Activated CD8-positive, alpha-beta T cell treated with anti-CD3 and anti-CD28 coated beads for 36 hours (primary cell): Measurements from ENCODE around the gene RALB. TPM values are rescaled to one million over a fixed set of nuclear protein-coding genes. Genes with fewer than 3 reads are reported as not detected.

Source experiments
- ATAC-seq: fragments of 200-7000 bp; cut with Tn5 transposase; one replicate; pipeline ENCODE4 v1.10.0; 2021; ENCODE audit warnings: mild to moderate bottlenecking, moderate library complexity
- CTCF ChIA-PET: fragments of 350-600 bp; sonication (Branson Sonifier 250); formaldehyde crosslinking; loops from one replicate; lab custom pipeline; 2021; ENCODE audit warnings: antibody characterized with exemption; lab: Charles Lee
- POLR2A ChIA-PET: fragments of 350-600 bp; sonication (Branson Sonifier 250); formaldehyde crosslinking; loops from one replicate; lab custom pipeline; 2021; ENCODE audit warnings: antibody characterized with exemption; lab: Charles Lee
- DNase-seq: peaks from one replicate; pipeline ENCODE4 v3.0.0-alpha.2; 2020
- H3K27ac Mint-ChIP-seq: one replicate; pipeline ENCODE4 v1.8.0; 2021; ENCODE audit warnings: mild to moderate bottlenecking, mixed read lengths
- H3K27me3 Mint-ChIP-seq: one replicate; pipeline ENCODE4 v1.8.0; 2021; ENCODE audit warnings: mixed read lengths
- H3K36me3 Mint-ChIP-seq: one replicate; pipeline ENCODE4 v1.8.0; 2021; ENCODE audit warnings: low read depth, mixed read lengths
- H3K4me1 Mint-ChIP-seq: one replicate; pipeline ENCODE4 v1.8.0; 2021; ENCODE audit warnings: low read depth, mixed read lengths
- H3K4me3 Mint-ChIP-seq: one replicate; pipeline ENCODE4 v1.8.0; 2021; ENCODE audit warnings: mild to moderate bottlenecking, moderate library complexity, mixed read lengths
- H3K9me3 Mint-ChIP-seq: one replicate; pipeline ENCODE4 v1.8.0; 2021; ENCODE audit warnings: mixed read lengths
- intact Hi-C: fragments of 100-400 bp; cut with micrococcal nuclease; formaldehyde crosslinking; loops from one replicate; pipeline ENCODE4 v1.10.0; 2022
- total RNA-seq, 2 experiments: library from RNA; stranded (reverse); gene quantifications; one replicate each; pipeline ENCODE4 v1.2.3, GENCODE V29; 2021
- TF ChIP-seq, protein P1 (sequence below): fragments of 200-600 bp; IDR thresholded peaks from one replicate; pipeline ENCODE4 v1.8.0; 2022; ENCODE audit warnings: antibody characterized with exemption, mild to moderate bottlenecking

Gene RALB
- total RNA-seq, 2 experiments from 2014 or later, result 16.7 to 17.6 TPM

DNA sequence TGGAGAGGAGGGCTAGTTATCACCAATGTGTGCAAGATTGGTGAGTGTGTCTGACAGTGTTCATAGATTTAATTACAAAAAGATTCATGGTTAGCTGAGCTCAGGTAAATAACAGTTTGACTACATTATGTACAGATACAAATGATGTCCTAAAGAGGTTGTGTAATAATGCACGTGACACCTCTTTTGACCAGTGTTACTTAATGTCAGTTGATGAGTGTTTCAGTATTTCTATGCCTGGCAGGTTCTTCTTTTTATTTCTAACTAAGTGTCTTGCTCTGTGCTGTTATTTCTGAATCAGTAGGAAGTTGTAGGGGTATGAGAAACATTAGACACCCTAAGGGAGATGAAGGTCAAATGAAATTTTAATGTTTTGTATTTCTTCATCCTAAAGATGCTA lies 85.4 kb downstream of the RALB start:
- H3K9me3 Mint-ChIP-seq, result no peaks in the 10 kb centered on the region
- intact Hi-C loops, result no loop called here

DNA sequence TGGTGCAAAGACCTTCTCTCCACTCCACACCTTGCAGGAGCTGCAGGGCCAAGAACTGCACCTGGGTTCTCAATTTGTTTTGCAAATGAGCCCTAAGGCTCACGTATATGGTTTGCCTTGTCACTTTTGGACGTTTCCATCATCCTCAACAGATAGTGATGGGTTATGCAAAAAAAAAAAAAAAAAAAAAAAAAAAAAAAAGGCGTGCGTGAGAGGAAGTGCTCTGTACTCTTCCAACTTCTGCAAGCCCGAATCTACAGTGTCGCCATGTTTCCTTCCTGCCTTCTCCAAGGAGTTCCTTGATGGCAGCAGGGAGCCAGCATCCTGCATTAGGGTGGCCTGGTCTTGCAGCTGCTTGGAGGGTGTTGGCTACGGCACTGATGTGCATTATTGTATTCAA lies 89.3 kb downstream of the RALB start:
- Mint-ChIP-seq H3K9me3 (no peaks in the 10 kb centered on the region), H3K4me3 (no peak overlapping the region), H3K4me1 (peaks cover 11% of the 10 kb centered on the region), H3K27ac (no peak overlapping the region), H3K27me3 (peaks cover 42% of the 10 kb centered on the region), H3K36me3 (no peaks in the 10 kb centered on the region)
- TF ChIP-seq, protein P1, sequence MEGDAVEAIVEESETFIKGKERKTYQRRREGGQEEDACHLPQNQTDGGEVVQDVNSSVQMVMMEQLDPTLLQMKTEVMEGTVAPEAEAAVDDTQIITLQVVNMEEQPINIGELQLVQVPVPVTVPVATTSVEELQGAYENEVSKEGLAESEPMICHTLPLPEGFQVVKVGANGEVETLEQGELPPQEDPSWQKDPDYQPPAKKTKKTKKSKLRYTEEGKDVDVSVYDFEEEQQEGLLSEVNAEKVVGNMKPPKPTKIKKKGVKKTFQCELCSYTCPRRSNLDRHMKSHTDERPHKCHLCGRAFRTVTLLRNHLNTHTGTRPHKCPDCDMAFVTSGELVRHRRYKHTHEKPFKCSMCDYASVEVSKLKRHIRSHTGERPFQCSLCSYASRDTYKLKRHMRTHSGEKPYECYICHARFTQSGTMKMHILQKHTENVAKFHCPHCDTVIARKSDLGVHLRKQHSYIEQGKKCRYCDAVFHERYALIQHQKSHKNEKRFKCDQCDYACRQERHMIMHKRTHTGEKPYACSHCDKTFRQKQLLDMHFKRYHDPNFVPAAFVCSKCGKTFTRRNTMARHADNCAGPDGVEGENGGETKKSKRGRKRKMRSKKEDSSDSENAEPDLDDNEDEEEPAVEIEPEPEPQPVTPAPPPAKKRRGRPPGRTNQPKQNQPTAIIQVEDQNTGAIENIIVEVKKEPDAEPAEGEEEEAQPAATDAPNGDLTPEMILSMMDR, result no peak
- CTCF ChIA-PET, result interaction anchor here (0.8 to 2.5 kb wide), 3 partner anchors 94 to 341 kb away, joined by 3 to 13 read pairs (median 12); no protein-coding TSS in a partner anchor
- ATAC-seq, result no peak
- POLR2A ChIA-PET, result interaction anchor here (0.6 kb wide), 1 partner anchor 265 kb away, joined by 3 read pairs; no protein-coding TSS in a partner anchor
- no peak for DNase-seq
- intact Hi-C loops, result loop anchor here (5.0 to 10.0 kb wide), 2 partner anchors 93 to 335 kb away; no protein-coding TSS in a partner anchor

More for the DNA sequence above, 85.4 kb downstream of the RALB start:
- TF ChIP-seq, protein P1, result no peak
- H3K27me3 Mint-ChIP-seq, result peaks cover 47% of the 10 kb centered on the region
- CTCF ChIA-PET, result no interaction called here
- H3K4me3 Mint-ChIP-seq, result no peak overlapping the region
- no peaks in the 10 kb centered on the region for H3K36me3 Mint-ChIP-seq
- POLR2A ChIA-PET, result no interaction called here
- H3K27ac Mint-ChIP-seq, result no peak overlapping the region
- ATAC-seq (no peak), DNase-seq (no peak)
- peaks cover 2% of the 10 kb centered on the region for H3K4me1 Mint-ChIP-seq

DNA sequence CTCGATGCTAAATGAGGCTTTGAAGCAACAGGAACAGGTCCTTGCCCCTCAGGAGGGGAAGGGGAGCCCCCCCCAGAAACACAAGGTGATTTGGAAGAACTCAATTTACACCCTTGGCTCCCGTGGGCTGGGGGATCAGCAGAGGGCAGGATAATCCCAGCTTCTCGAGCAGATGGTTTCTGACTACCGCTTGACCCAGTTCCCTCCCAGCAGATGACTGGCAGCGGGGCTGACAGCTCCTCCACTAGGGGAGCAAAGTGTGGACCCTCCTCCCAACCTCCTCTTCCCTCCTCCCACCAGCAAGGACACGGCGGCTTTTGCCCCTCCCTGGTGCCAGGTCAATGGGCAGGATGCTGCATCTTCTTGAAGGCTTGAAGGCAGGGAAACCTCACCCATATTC lies 89.8 kb downstream of the RALB start:
- POLR2A ChIA-PET, result interaction anchor here (0.6 kb wide), 1 partner anchor 265 kb away, joined by 3 read pairs; no protein-coding TSS in a partner anchor
- peaks cover 47% of the 10 kb centered on the region for H3K27me3 Mint-ChIP-seq
- ATAC-seq, result no peak

DNA sequence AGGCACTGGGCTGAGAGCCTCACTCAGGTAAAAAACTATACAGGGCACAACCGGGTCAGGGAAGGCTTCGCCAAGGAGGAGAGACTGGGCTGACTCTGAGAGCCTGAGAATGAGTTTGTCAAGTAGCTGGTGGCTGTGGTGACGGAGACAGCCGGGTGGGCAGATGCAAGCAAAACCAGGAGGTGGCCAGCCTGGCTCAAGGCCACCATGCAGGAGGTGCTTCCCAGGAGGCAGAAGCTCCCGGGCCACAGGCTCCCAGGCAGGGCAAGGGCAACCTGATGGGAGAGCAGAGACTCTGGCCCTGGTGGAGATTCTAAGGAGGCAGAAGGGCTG lies 90.4 kb downstream of the RALB start:
- H3K4me3 Mint-ChIP-seq, result no peak overlapping the region
- intact Hi-C loops, result loop anchor here (5.0 to 10.0 kb wide), 2 partner anchors 92 to 334 kb away; no protein-coding TSS in a partner anchor
- ChIA-PET POLR2A (interaction anchor here (0.9 kb wide), 1 partner anchor 9 kb away, joined by 4 read pairs; no protein-coding TSS in a partner anchor), CTCF (interaction anchor here (0.7 to 2.5 kb wide), 23 partner anchors 9 to 414 kb away, joined by 3 to 16 read pairs (median 4); no protein-coding TSS in a partner anchor)
- H3K27me3 Mint-ChIP-seq, result peaks cover 50% of the 10 kb centered on the region
- DNase-seq, result no peak
- TF ChIP-seq, protein P1, result no peak
- no peak overlapping the region for H3K27ac Mint-ChIP-seq
- no peak for ATAC-seq
- peaks cover 16% of the 10 kb centered on the region for H3K4me1 Mint-ChIP-seq
- H3K36me3 Mint-ChIP-seq, result no peaks in the 10 kb centered on the region
- no peaks in the 10 kb centered on the region for H3K9me3 Mint-ChIP-seq

More for the DNA sequence above, 89.8 kb downstream of the RALB start:
- Mint-ChIP-seq H3K36me3 (no peaks in the 10 kb centered on the region), H3K27ac (no peak overlapping the region), H3K4me1 (peaks cover 15% of the 10 kb centered on the region), H3K4me3 (no peak overlapping the region), H3K9me3 (no peaks in the 10 kb centered on the region)
- CTCF ChIA-PET, result interaction anchor here (0.8 to 2.5 kb wide), 6 partner anchors 29 to 341 kb away, joined by 3 to 13 read pairs (median 7); no protein-coding TSS in a partner anchor
- TF ChIP-seq, protein P1, result no peak
- intact Hi-C loops, result loop anchor here (5.0 to 10.0 kb wide), 2 partner anchors 92 to 335 kb away; no protein-coding TSS in a partner anchor
- no peak for DNase-seq
